HEK293 (cell line): ENCODE results near the gene LSM14B.

Experiments used
- REPIN1 ChIP-seq: fragments of 450-650 bp; formaldehyde crosslinking; IDR thresholded peaks from 2 replicates; pipeline ENCODE4 v1.5.1; 2017; ENCODE audit warnings: missing biosample characterization, missing genetic modification characterization, low read depth
- TCF7L2 ChIP-seq: IDR thresholded peaks from 2 replicates; pipeline ENCODE4 v1.6.1; 2011; ENCODE audit warnings: low read depth, mild to moderate bottlenecking, inconsistent platforms, low read length, moderate library complexity, borderline replicate concordance
- ZNF121 ChIP-seq: fragments of 450-650 bp; formaldehyde crosslinking; IDR thresholded peaks from 2 replicates; pipeline ENCODE4 v1.5.1; 2016; ENCODE audit warnings: missing biosample characterization, missing genetic modification characterization
- ZNF776 ChIP-seq: fragments of 450-650 bp; formaldehyde crosslinking; IDR thresholded peaks from 2 replicates; pipeline ENCODE4 v1.5.0; 2017; ENCODE audit warnings: missing biosample characterization, missing genetic modification characterization, borderline replicate concordance
- TF ChIP-seq, protein P1 (sequence below): fragments of 450-650 bp; formaldehyde crosslinking; IDR thresholded peaks from 2 replicates; pipeline ENCODE4 v1.5.1; 2016; ENCODE audit warnings: missing biosample characterization, missing genetic modification characterization
- TF ChIP-seq, protein P2 (sequence below): fragments of 450-650 bp; formaldehyde crosslinking; IDR thresholded peaks from 2 replicates; pipeline ENCODE4 v1.5.1; 2016; ENCODE audit warnings: missing biosample characterization, missing genetic modification characterization
- TF ChIP-seq, protein P3 (sequence below): fragments of 450-650 bp; formaldehyde crosslinking; IDR thresholded peaks from 2 replicates; pipeline ENCODE4 v1.5.1; 2016; ENCODE audit warnings: missing biosample characterization, missing genetic modification characterization

DNA sequence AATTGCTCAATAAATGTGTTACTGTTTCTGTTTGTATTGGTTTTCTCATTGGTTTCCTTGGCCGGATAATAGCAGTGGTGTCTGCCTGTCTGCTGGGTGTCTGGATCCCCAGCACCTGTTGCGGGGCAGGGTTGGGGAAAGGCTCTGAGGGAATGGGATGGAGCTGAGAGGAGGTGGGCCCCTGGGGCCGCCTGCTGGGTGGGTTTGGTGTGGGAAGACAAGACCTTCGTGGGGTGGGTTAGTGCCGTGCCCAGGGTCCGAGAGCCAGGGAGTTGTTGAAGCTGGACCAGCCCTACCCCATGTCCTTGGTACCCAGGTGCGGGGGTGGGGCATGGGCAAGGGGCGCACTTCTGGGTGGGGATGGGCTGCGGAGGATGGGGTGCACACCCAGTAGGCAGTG is 25.3 kb downstream of the LSM14B start:
- TF ChIP-seq ZNF121 (tag by site-specific recombination): no peak
- TF ChIP-seq, protein P1, sequence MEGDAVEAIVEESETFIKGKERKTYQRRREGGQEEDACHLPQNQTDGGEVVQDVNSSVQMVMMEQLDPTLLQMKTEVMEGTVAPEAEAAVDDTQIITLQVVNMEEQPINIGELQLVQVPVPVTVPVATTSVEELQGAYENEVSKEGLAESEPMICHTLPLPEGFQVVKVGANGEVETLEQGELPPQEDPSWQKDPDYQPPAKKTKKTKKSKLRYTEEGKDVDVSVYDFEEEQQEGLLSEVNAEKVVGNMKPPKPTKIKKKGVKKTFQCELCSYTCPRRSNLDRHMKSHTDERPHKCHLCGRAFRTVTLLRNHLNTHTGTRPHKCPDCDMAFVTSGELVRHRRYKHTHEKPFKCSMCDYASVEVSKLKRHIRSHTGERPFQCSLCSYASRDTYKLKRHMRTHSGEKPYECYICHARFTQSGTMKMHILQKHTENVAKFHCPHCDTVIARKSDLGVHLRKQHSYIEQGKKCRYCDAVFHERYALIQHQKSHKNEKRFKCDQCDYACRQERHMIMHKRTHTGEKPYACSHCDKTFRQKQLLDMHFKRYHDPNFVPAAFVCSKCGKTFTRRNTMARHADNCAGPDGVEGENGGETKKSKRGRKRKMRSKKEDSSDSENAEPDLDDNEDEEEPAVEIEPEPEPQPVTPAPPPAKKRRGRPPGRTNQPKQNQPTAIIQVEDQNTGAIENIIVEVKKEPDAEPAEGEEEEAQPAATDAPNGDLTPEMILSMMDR: no peak
- TF ChIP-seq, protein P2, sequence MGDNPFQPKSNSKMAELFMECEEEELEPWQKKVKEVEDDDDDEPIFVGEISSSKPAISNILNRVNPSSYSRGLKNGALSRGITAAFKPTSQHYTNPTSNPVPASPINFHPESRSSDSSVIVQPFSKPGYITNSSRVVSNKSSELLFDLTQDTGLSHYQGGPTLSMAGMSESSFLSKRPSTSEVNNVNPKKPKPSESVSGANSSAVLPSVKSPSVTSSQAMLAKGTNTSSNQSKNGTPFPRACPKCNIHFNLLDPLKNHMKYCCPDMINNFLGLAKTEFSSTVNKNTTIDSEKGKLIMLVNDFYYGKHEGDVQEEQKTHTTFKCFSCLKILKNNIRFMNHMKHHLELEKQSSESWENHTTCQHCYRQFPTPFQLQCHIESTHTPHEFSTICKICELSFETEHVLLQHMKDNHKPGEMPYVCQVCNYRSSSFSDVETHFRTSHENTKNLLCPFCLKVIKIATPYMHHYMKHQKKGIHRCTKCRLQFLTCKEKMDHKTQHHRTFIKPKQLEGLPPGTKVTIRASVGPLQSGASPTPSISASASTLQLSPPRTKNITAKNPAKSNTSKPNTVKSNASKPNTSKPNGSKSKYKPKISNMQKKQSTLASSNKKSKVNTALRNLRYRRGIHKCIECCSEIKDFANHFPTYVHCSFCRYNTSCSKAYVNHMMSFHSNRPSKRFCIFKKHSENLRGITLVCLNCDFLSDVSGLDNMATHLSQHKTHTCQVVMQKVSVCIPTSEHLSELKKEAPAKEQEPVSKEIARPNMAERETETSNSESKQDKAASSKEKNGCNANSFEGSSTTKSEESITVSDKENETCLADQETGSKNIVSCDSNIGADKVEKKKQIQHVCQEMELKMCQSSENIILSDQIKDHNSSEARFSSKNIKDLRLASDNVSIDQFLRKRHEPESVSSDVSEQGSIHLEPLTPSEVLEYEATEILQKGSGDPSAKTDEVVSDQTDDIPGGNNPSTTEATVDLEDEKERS (tag by site-specific recombination): no peak
- TF ChIP-seq, protein P3, sequence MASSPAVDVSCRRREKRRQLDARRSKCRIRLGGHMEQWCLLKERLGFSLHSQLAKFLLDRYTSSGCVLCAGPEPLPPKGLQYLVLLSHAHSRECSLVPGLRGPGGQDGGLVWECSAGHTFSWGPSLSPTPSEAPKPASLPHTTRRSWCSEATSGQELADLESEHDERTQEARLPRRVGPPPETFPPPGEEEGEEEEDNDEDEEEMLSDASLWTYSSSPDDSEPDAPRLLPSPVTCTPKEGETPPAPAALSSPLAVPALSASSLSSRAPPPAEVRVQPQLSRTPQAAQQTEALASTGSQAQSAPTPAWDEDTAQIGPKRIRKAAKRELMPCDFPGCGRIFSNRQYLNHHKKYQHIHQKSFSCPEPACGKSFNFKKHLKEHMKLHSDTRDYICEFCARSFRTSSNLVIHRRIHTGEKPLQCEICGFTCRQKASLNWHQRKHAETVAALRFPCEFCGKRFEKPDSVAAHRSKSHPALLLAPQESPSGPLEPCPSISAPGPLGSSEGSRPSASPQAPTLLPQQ (tag by site-specific recombination): no peak
- no peak for TF ChIP-seq ZNF776
- no peak for TF ChIP-seq REPIN1 (tag by site-specific recombination)
- no peak for TF ChIP-seq TCF7L2
